ENCODE data around the gene GNAL. TPM values are rescaled to one million over a fixed set of nuclear protein-coding genes. Genes with fewer than 3 reads are reported as not detected.

GNAL gene
- total and polyA plus RNA-seq, 4 donors: 0.15 to 0.92 (median 0.72) TPM

DNA sequence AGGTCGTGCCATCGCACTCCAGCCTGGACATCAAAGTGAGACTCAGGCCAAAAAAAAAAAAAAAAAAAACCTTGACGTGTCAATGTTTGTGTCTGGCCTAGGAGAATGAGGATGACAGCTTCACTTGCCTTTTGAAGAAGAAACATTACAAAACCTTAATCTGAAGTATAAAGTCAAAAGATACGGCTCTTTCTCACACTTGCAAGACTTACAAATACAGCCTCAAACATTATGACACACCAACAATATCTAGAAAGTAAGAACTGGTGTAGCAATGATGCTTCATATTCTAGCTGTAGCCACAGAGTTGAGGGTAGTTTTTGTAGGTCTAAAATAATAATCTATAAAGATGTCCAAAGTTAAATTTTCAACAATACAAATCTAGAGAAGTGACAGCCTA lies 193.6 kb downstream of the GNAL start (continued):
- TF ChIP-seq, protein P1, sequence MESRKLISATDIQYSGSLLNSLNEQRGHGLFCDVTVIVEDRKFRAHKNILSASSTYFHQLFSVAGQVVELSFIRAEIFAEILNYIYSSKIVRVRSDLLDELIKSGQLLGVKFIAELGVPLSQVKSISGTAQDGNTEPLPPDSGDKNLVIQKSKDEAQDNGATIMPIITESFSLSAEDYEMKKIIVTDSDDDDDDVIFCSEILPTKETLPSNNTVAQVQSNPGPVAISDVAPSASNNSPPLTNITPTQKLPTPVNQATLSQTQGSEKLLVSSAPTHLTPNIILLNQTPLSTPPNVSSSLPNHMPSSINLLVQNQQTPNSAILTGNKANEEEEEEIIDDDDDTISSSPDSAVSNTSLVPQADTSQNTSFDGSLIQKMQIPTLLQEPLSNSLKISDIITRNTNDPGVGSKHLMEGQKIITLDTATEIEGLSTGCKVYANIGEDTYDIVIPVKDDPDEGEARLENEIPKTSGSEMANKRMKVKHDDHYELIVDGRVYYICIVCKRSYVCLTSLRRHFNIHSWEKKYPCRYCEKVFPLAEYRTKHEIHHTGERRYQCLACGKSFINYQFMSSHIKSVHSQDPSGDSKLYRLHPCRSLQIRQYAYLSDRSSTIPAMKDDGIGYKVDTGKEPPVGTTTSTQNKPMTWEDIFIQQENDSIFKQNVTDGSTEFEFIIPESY (IDR thresholded peaks at IDR 0.05): no peak
- TF ChIP-seq JUND (IDR thresholded peaks at IDR 0.05) (no peak), YY1 (IDR thresholded peaks at IDR 0.05) (no peak), EGR1 (IDR thresholded peaks at IDR 0.05; ENCODE audit: low read depth in 2 of 2) (no peak), GABPA (IDR thresholded peaks at IDR 0.05 in 1 of 2, conservative IDR thresholded peaks at IDR 0.05 in 1 of 2) (no peak), SP1 (IDR thresholded peaks at IDR 0.05) (no peak), HNF4A (conservative IDR thresholded peaks at IDR 0.05) (no peak), FOXA1 (IDR thresholded peaks at IDR 0.05) (no peak)

DNA sequence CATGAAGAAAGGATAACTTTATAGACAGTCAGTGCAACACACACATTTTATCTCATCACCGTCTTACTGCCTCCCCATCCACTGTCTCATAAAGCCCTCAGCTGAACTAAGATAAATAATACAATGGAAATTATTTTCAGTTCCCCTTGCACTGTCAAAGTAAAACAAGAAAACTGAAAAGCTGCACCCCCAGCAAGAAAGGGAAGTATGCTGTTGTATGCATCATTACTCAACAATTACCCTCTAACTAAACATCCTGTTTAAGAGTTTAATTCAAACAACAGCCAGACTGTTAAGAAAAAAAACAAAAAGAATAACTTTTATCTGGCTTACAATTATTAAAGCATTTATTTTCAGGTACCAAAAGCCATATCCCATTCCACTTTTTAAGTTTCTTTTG lies 194.1 kb downstream of the GNAL start:
- peaks cover 2 to 11% (median 6%) of the 10 kb centered on the region in 4 donors for H3K4me1 ChIP-seq (ENCODE audit: control insufficient read depth in 4 of 4, insufficient read depth in 4 of 4, low read length in 3 of 4)
- WGBS: 73% methylated on average over 1 of the region's 1 CpG
- peaks cover 4 to 21% (median 19%) of the 10 kb centered on the region in 4 donors for H3K36me3 ChIP-seq (ENCODE audit: control insufficient read depth in 4 of 4, insufficient read depth in 3 of 4, low read depth in 1 of 4, low read length in 3 of 4)
- H3K9me3 ChIP-seq (ENCODE audit: control insufficient read depth in 4 of 4, low read length in 3 of 4): no peaks in the 10 kb centered on the region
- DNase-seq (ENCODE audit: low spot score): no peak
- no peaks in the 10 kb centered on the region for H3K27me3 ChIP-seq (ENCODE audit: control insufficient read depth in 4 of 4, insufficient read depth in 4 of 4, low read length in 3 of 4)
- H3K4me3 ChIP-seq (ENCODE audit: low read depth in 1 of 3, low read length in 3 of 3): no peak overlapping the region
- TF ChIP-seq FOXA2 (IDR thresholded peaks at IDR 0.05): no peak
- TF ChIP-seq FOXA1 (IDR thresholded peaks at IDR 0.05): no peak
- no peak for TF ChIP-seq YY1 (IDR thresholded peaks at IDR 0.05)
- TF ChIP-seq HNF4A (conservative IDR thresholded peaks at IDR 0.05): no peak
- TF ChIP-seq HNF4G (IDR thresholded peaks at IDR 0.05): no peak
- no peak for TF ChIP-seq CTCF (IDR thresholded peaks at IDR 0.05; ENCODE audit: low read depth, low read length, missing input control)
- no peak for TF ChIP-seq TAF1 (conservative IDR thresholded peaks at IDR 0.05)
- TF ChIP-seq GABPA (IDR thresholded peaks at IDR 0.05 in 1 of 2, conservative IDR thresholded peaks at IDR 0.05 in 1 of 2): no peak
- no peak for TF ChIP-seq EGR1 (IDR thresholded peaks at IDR 0.05; ENCODE audit: low read depth in 2 of 2)
- no peak overlapping the region for H3K27ac ChIP-seq (ENCODE audit: low read depth in 1 of 2, low read length in 2 of 2)
- H3K9ac ChIP-seq (ENCODE audit: low read depth in 1 of 2, low read length in 2 of 2): no peak overlapping the region

DNA sequence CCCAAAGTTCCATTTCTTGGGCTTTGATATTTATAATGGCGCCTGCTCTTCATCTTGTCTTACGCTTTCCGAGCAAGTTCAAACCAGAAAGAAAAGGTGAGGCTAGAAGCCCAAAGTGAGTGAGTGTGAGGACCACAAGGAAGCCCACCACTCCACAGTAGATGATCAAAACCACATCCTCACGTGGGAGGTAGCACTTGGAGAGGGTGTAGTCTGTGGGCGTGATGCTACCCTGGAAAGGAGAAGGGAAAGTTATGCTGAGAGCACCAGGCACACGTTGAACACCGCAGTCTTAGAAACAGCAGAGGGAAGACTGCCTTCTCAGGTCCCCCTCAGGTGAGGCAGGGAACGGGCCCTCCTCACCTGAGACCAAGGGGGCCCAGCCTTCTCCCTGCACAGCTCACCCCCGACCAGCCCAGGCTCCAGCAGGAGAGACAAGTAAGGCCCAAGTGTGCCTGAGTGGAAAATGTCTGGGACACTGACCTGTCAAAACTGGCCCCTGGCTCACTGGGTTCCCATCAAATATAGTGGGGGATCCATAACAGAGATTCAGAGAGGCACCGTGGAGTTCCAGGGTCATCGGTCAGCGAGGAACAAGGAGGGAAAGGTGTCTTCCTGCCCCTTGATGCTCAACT lies 195.4 kb downstream of the GNAL start:
- H3K4me1 ChIP-seq (ENCODE audit: control insufficient read depth in 4 of 4, insufficient read depth in 4 of 4, low read length in 3 of 4): peaks cover 2 to 11% (median 6%) of the 10 kb centered on the region in 4 donors
- DNase-seq (ENCODE audit: low spot score): no peak
- WGBS: 86% methylated on average over 12 of the region's 12 CpGs
- H3K27me3 ChIP-seq (ENCODE audit: control insufficient read depth in 4 of 4, insufficient read depth in 4 of 4, low read length in 3 of 4): no peaks in the 10 kb centered on the region
- H3K9me3 ChIP-seq (ENCODE audit: control insufficient read depth in 4 of 4, low read length in 3 of 4): no peaks in the 10 kb centered on the region
- H3K9ac ChIP-seq (ENCODE audit: low read depth in 1 of 2, low read length in 2 of 2): no peak overlapping the region
- H3K36me3 ChIP-seq (ENCODE audit: control insufficient read depth in 4 of 4, insufficient read depth in 3 of 4, low read depth in 1 of 4, low read length in 3 of 4): peaks cover 4 to 33% (median 29%) of the 10 kb centered on the region in 4 donors
- no peak overlapping the region for H3K4me3 ChIP-seq (ENCODE audit: low read depth in 1 of 3, low read length in 3 of 3)
- H3K27ac ChIP-seq (ENCODE audit: low read depth in 1 of 2, low read length in 2 of 2): peak overlapping the region; percentile 59 to 80
- no peak for TF ChIP-seq FOXA1 (IDR thresholded peaks at IDR 0.05)
- no peak for TF ChIP-seq GABPA (IDR thresholded peaks at IDR 0.05 in 1 of 2, conservative IDR thresholded peaks at IDR 0.05 in 1 of 2)
- TF ChIP-seq EGR1 (IDR thresholded peaks at IDR 0.05; ENCODE audit: low read depth in 2 of 2): no peak
- no peak for TF ChIP-seq SP1 (IDR thresholded peaks at IDR 0.05)
- TF ChIP-seq JUND (IDR thresholded peaks at IDR 0.05): no peak
- no peak for TF ChIP-seq CTCF (IDR thresholded peaks at IDR 0.05; ENCODE audit: low read depth, low read length, missing input control)
- TF ChIP-seq, protein P2, sequence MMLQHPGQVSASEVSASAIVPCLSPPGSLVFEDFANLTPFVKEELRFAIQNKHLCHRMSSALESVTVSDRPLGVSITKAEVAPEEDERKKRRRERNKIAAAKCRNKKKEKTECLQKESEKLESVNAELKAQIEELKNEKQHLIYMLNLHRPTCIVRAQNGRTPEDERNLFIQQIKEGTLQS (IDR thresholded peaks at IDR 0.05): no peak
- TF ChIP-seq RXRA (IDR thresholded peaks at IDR 0.05): no peak
- TF ChIP-seq RAD21 (IDR thresholded peaks at IDR 0.05): no peak
- no peak for TF ChIP-seq HNF4G (IDR thresholded peaks at IDR 0.05)
- TF ChIP-seq, protein P1 (IDR thresholded peaks at IDR 0.05): no peak
- TF ChIP-seq TAF1 (conservative IDR thresholded peaks at IDR 0.05): no peak
- TF ChIP-seq YY1 (IDR thresholded peaks at IDR 0.05): no peak
- no peak for TF ChIP-seq FOXA2 (IDR thresholded peaks at IDR 0.05)
- TF ChIP-seq HNF4A (conservative IDR thresholded peaks at IDR 0.05): no peak

Data from liver (tissue), 9 donors.